Stimulated activated CD8-positive, alpha-beta memory T cell treated with anti-CD3 and anti-CD28 coated beads, Interleukin-4, amount 100 ng/mL, for 24 hours (primary cell): ENCODE results near the gene ZBTB22.

Experiments
- DNase-seq: peaks from one replicate; pipeline ENCODE4 v3.0.0-alpha.2; 2020; ENCODE audit warnings: low read depth

ZBTB22 gene

GRCh38 chr6:33330736-33331135, 13.2 kb upstream of the ZBTB22 start:
- no peak for DNase-seq

- no peak for DNase-seq
These were observed 11.5 kb upstream of the ZBTB22 start for GRCh38 chr6:33329058-33329457.

- no peak for DNase-seq
These were observed 6.6 kb upstream of the ZBTB22 start for GRCh38 chr6:33324125-33324524.

GRCh38 chr6:33323623-33323948, 6.0 kb upstream of the ZBTB22 start:
- DNase-seq, result no peak

GRCh38 chr6:33321227-33321626, 3.7 kb upstream of the ZBTB22 start:
- DNase-seq, result no peak

GRCh38 chr6:33320315-33321181, 3.0 kb upstream of the ZBTB22 start:
- no peak for DNase-seq

GRCh38 chr6:33319939-33320314, 2.4 kb upstream of the ZBTB22 start:
- DNase-seq, result no peak

GRCh38 chr6:33318426-33319073, 1.0 kb upstream of the ZBTB22 start:
- no peak for DNase-seq

- DNase-seq, result no peak
These were observed 200 bp downstream of the ZBTB22 start for GRCh38 chr6:33317419-33317668.

- no peak for DNase-seq
These were observed 733 bp downstream of the ZBTB22 start for GRCh38 chr6:33316603-33317418.

GRCh38 chr6:33315793-33316602, 1.5 kb downstream of the ZBTB22 start:
- no peak for DNase-seq

GRCh38 chr6:33314943-33315792, 2.4 kb downstream of the ZBTB22 start:
- DNase-seq, result no peak

GRCh38 chr6:33314515-33314942, 3.0 kb downstream of the ZBTB22 start:
- peak; percentile 49 for DNase-seq

GRCh38 chr6:33313709-33314514, 3.6 kb downstream of the ZBTB22 start, which contains the start of gene TAPBP:
TAPBP (minus strand) TSS chr6:33314078; CDS start chr6:33314041, 37 bp downstream.
- DNase-seq, result peak; percentile 74

GRCh38 chr6:33313105-33313708, 4.3 kb downstream of the ZBTB22 start:
- DNase-seq, result peak; percentile 32

GRCh38 chr6:33312361-33313104, 5.0 kb downstream of the ZBTB22 start:
- DNase-seq, result peak; percentile 66

- no peak for DNase-seq
These were observed 11.2 kb downstream of the ZBTB22 start for GRCh38 chr6:33306356-33306755.

GRCh38 chr6:33305052-33305451, 12.5 kb downstream of the ZBTB22 start:
- DNase-seq, result no peak

GRCh38 chr6:33304216-33304615, 13.3 kb downstream of the ZBTB22 start:
- DNase-seq, result no peak
